GM10248 (cell line): ENCODE results near the gene RPGRIP1L.

ENCODE experiments used
- CTCF ChIA-PET: fragments of 300-600 bp; sonication (Branson Sonifier 250); formaldehyde crosslinking; extraction: SDS; loops from one replicate; lab custom pipeline; 2021; ENCODE audit warnings: antibody characterized with exemption; lab: Yijun Ruan, JAX
- POLR2A ChIA-PET: fragments of 350-650 bp; sonication (Branson Sonifier 250); formaldehyde crosslinking; extraction: SDS; loops from one replicate; lab custom pipeline; 2020; ENCODE audit warnings: antibody characterized with exemption; lab: Yijun Ruan, JAX
- DNase-seq: peaks from one replicate; pipeline ENCODE4 v3.0.0; 2012; ENCODE audit errors: extremely low spot score
- TF ChIP-seq, protein P1 (sequence below): IDR thresholded peaks from 2 replicates; pipeline ENCODE4 v1.5.1; 2012; ENCODE audit warnings: mild to moderate bottlenecking, low read depth; ENCODE audit errors: extremely low read depth, missing control alignments, control extremely low read depth

Gene RPGRIP1L

GRCh38 chr16:53625221-53625620 is 78.4 kb downstream of the RPGRIP1L start:
- TF ChIP-seq, protein P1, sequence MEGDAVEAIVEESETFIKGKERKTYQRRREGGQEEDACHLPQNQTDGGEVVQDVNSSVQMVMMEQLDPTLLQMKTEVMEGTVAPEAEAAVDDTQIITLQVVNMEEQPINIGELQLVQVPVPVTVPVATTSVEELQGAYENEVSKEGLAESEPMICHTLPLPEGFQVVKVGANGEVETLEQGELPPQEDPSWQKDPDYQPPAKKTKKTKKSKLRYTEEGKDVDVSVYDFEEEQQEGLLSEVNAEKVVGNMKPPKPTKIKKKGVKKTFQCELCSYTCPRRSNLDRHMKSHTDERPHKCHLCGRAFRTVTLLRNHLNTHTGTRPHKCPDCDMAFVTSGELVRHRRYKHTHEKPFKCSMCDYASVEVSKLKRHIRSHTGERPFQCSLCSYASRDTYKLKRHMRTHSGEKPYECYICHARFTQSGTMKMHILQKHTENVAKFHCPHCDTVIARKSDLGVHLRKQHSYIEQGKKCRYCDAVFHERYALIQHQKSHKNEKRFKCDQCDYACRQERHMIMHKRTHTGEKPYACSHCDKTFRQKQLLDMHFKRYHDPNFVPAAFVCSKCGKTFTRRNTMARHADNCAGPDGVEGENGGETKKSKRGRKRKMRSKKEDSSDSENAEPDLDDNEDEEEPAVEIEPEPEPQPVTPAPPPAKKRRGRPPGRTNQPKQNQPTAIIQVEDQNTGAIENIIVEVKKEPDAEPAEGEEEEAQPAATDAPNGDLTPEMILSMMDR, result no peak
- ChIA-PET CTCF (no interaction called here), POLR2A (no interaction called here)

DNA sequence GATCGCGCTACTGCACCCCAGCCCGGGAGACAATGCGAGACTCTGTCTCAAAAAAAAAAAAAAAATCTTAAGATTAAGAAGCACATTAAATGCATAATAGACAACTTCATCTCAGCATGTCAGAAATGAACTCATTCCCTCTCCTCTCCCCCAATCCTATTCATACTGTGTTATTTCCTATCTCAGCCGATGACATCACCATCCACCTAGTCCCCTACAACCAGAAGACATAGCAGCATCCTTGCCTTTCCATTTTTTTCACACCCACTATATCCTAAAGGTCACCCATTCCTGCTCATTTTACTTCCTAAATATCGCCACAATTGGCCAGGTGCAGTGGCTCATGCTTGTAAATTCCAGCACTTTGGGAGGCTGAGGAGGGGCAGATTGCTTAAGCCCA is 81.3 kb downstream of the RPGRIP1L start:
- TF ChIP-seq, protein P1, result no peak
- POLR2A ChIA-PET, result no interaction called here
- CTCF ChIA-PET, result interaction anchor here (1.0 kb wide), 1 partner anchor 11 kb away, joined by 4 read pairs; no protein-coding TSS in a partner anchor
- DNase-seq, result no peak

More at GRCh38 chr16:53625221-53625620, 78.4 kb downstream of the RPGRIP1L start:
- no peak for DNase-seq

DNA sequence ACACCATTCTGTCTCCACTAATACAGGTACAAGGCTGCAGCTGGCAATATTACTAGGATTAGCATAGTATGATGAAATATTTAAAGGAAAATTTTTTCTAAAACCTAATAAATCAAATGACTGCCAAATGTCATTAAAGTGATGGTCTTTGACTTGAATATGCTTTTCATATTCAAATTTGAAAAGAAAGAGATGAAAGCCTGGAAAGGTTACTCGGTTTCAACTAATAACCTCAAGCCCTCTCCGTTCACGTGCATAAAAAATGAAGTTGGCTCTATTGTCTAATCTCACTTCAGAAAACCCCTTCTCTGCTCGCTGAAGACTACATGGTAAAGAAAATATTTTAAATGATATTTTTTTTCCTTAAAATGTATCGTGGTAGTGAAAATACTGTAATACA is 83.2 kb downstream of the RPGRIP1L start:
- POLR2A ChIA-PET, result no interaction called here
- DNase-seq, result no peak
- CTCF ChIA-PET, result no interaction called here
- TF ChIP-seq, protein P1, result no peak

DNA sequence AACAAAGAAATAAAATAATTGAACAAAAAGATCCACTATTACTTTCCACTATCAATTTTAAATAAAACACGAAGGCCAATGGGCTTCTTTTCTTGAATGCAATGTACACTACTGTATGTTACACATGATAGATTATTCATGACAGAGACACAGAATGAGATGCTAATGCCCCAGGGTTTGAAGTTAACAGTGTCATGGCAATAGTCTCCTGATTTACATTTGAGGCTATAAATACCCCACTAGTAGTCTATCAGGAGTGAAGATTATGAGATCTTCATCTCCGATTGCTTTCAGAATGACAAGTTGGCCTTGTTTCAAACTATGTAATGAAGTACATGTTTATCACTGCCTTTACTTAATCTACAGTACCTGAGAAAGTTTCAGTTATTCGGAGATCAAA is 84.4 kb downstream of the RPGRIP1L start:
- TF ChIP-seq, protein P1, result no peak
- CTCF ChIA-PET, result no interaction called here
- no peak for DNase-seq
- POLR2A ChIA-PET, result no interaction called here

DNA sequence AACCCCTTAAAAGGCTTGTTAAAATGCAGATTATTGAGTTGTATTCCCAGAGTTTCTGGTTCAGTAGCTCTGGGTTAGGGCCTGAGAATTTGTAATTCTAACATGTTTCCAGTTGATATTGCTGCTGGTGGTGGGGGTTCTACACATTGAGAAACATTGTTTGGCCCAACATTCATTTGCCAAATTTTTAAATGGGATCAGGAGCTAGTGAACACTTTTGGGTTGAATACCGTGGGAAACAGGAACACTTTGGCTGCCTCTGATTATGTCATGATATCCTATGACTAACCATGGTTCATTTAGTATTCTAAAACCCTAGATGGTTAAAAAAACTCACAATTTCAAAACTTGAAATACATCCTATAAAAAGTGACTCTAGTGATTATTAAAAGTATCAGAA is 89.3 kb downstream of the RPGRIP1L start:
- no peak for DNase-seq
- POLR2A ChIA-PET, result no interaction called here
- CTCF ChIA-PET, result no interaction called here
- TF ChIP-seq, protein P1, result no peak

GRCh38 chr16:53612003-53612402 is 91.7 kb downstream of the RPGRIP1L start:
- POLR2A ChIA-PET, result no interaction called here
- TF ChIP-seq, protein P1, result no peak
- CTCF ChIA-PET, result no interaction called here
- DNase-seq, result no peak
